Suppressor macrophage treated with lipopolysaccharide for 1 hour (primary cell): ENCODE measurements around the gene ACTG2.
"Not testable (repeated sequence)": the region's sequence is repeated elsewhere in the genome, so short reads cannot be mapped to it uniquely, and the experiment has no call there.

Source experiments
- DNase-seq, 3 donors: peaks; one replicate each; pipeline ENCODE4 v3.0.0-alpha.2; 2020 to 2022

Gene ACTG2

GRCh38 chr2:73892631-73893329 lies at the start of gene ACTG2:
Gene ACTG2 (plus strand): TSS chr2:73893008. CDS start chr2:73901312, 8,304 bp downstream.
- DNase-seq: no peak

- DNase-seq: no peak
Observed at GRCh38 chr2:73844087-73844486, 48.7 kb upstream of the ACTG2 start.

GRCh38 chr2:73850009-73850408 lies 42.8 kb upstream of the ACTG2 start:
- no peak for DNase-seq

- DNase-seq: no peak
Observed at GRCh38 chr2:73851274-73851673, 41.5 kb upstream of the ACTG2 start.

- peak; percentile 36 to 73 (median 69) for DNase-seq
Observed at GRCh38 chr2:73852020-73852419, 40.8 kb upstream of the ACTG2 start.

GRCh38 chr2:73855526-73855925 lies 37.3 kb upstream of the ACTG2 start:
- DNase-seq: no peak

- peak in 1 of 3 donors; percentile 35 for DNase-seq
Observed at GRCh38 chr2:73856214-73856613, 36.6 kb upstream of the ACTG2 start.

- DNase-seq: peak; percentile 43 to 66 (median 58)
Observed at GRCh38 chr2:73859721-73860586, 32.9 kb upstream of the ACTG2 start.

- DNase-seq: no peak
Observed at GRCh38 chr2:73862987-73863386, 29.8 kb upstream of the ACTG2 start.

GRCh38 chr2:73868204-73868978 lies 24.4 kb upstream of the ACTG2 start:
- DNase-seq: no peak

GRCh38 chr2:73870084-73870483 lies 22.7 kb upstream of the ACTG2 start:
- no peak for DNase-seq

GRCh38 chr2:73877071-73877802 lies 15.6 kb upstream of the ACTG2 start:
- peak; percentile 50 to 80 (median 64) for DNase-seq

GRCh38 chr2:73877984-73878383 lies 14.8 kb upstream of the ACTG2 start:
- not testable (repeated sequence) for DNase-seq

- no peak for DNase-seq
Observed at GRCh38 chr2:73885406-73885805, 7.4 kb upstream of the ACTG2 start.

- DNase-seq: no peak
Observed at GRCh38 chr2:73886357-73886756, 6.5 kb upstream of the ACTG2 start.

GRCh38 chr2:73887596-73888353 lies 5.0 kb upstream of the ACTG2 start:
- DNase-seq: not testable (repeated sequence)

GRCh38 chr2:73888388-73888787 lies 4.4 kb upstream of the ACTG2 start:
- DNase-seq: no peak

- no peak for DNase-seq
Observed at GRCh38 chr2:73889206-73889605, 3.6 kb upstream of the ACTG2 start.

- DNase-seq: no peak
Observed at GRCh38 chr2:73890301-73891092, 2.3 kb upstream of the ACTG2 start.

- no peak for DNase-seq
Observed at GRCh38 chr2:73891276-73891901, 1.4 kb upstream of the ACTG2 start.
